GM21447 (cell line): ENCODE results near the gene PDCD1.
"Not testable (repeated sequence)": the region's sequence is repeated elsewhere in the genome, so short reads cannot be mapped to it uniquely, and the experiment has no call there.

Source experiments
- ATAC-seq: cut with Tn5 transposase; IDR thresholded peaks from one replicate; pipeline ENCODE4 v1.9.1; 2021; ENCODE audit not compliant: unreplicated experiment

Gene PDCD1

DNA sequence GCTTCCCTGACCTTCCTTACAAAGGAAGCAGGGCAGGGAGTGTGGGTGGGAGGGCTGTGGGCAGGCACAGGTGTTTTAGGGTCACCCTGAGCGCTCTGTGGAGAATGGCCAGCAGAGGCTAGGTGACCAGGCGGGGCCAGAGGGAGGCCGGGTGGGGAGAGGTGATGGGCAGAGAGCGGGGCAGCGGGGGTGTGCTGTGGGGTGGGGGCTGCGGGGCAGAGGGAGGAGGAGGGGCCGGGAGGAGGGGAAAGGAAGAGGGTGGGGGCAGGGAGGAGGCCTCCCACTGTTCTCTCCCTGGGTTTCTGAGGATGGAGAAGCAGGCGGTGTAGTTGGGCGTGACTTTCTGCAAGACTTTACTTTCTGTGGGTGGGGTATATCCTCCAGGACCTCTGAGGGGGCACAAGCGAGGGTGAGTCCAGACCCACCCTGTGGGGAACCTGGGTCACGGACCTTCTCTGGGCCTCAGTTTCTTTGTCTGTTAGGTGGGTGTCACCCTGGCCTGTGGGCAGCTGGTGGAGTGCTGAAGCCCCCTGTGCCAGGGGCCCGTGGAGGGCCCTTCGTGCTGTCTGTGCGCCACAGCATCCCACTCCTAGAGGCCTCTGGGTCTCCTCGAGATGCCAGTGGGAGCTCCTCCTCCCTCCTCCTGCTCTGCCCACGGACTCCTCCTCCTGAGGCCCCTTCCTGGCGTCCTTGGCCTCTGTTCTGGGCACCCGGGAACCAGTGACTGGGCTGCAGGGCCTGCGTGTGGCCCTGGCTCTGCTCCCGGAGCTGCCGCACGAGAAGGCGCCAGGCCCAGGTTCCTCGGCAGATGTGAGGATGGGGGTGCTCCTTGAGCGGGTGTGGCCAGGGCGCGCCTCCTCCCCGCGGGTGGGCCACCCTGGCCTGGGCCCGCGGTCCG, 56.0 kb downstream of the PDCD1 start:
- ATAC-seq = no peak

DNA sequence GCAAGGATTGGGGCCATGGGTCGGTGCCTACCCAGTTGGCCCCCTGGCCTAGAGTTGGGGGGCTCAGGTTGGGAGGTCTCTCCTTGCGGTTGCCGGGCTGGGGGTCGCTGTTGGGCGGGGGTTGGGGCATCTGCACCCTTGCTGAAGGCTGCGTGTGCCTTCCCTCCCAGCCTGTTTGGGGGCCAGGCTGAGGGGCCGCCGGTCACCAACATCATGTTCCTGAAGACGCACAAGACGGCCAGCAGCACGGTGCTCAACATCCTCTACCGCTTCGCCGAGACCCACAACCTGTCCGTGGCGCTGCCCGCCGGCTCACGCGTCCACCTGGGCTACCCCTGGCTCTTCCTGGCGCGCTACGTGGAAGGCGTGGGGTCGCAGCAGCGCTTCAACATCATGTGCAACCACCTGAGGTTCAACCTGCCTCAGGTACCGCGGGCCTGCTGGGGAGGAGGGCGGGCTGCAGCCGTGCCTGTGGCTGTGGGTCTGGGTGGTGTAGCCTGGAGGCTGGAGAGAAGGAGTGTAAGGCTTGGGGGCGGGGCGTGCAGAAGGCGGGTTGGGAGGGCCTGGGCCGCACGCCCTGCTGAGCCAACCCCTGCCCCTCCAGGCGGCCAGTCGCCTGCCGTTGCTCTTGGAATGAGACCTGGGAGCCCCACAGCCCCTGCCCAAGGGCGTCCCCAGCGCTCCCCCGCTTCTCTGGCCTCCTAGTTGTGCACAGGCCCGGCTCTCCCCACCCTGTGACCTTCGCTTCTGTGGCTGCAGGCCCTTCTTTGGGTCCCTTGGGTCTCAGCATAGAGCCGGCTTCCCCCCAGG, 56.9 kb downstream of the PDCD1 start:
- ATAC-seq = no peak

DNA sequence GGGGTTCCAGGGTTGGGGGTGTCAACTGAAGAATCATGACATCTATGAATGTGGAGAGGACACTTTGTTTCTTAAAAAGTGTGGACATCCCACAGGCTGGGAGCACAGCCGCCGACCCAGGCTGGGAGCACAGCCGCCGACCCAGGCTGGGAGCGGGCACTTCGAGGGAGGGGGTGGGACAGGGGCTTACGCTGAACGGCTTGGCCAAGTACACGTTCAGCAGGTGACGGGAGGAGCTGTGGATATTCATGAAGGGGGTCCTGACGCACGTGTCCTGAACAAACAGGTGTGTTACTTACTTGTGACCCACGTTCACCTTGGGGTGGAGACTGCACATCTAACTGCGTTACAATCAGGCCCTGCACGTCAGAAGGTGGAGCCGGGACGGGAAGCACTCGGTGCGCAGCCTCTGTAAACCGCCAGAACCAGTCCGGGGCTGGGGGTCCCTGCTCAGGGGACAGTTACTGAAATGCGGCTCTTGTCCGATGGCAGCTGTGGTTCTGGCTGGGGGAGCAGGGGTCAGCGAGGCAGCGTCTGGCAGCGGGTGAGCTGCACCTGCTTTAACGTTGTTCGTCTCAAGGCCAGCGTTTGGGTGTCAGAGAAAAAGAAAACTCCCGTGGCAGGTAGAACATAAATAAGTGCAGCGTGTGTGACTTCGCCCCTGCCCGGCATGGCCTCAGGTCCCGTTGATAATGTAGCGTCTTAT, 58.3 kb downstream of the PDCD1 start:
- ATAC-seq = not testable (repeated sequence)
